HCT116 (cell line): ENCODE measurements around the gene UBTD1. TPM values are rescaled to one million over a fixed set of nuclear protein-coding genes. Genes with fewer than 3 reads are reported as not detected.

Experiments
- ATAC-seq: fragments of 200-7000 bp; cut with Tn5 transposase; 2 replicates; pipeline ENCODE4 v1.9.1; 2020; ENCODE audit warnings: mild to moderate bottlenecking, moderate library complexity
- BruUV-seq: library from RNA; stranded (reverse); fragments of 400-500 nt; replicated peaks from 2 replicates; lab custom pipeline; 2021; lab: Mats Ljungman, UMichigan
- CTCF ChIA-PET: fragments of 300-600 bp; sonication (Branson Sonifier 250); formaldehyde crosslinking; loops from one replicate; lab custom pipeline; 2021; ENCODE audit warnings: antibody characterized with exemption; lab: Charles Lee
- POLR2A ChIA-PET: fragments of 300-600, 350-600 bp; sonication (Branson Sonifier 250); formaldehyde crosslinking; loops from one replicate; lab custom pipeline; 2021; ENCODE audit warnings: antibody characterized with exemption; lab: Charles Lee
- RAD21 ChIA-PET, 2 experiments: fragments of 300-600 bp; sonication (Branson Sonifier 250); formaldehyde crosslinking; loops; one replicate each; lab custom pipeline; 2023; ENCODE audit warnings: low total read pairs in 2 of 2; ENCODE audit not compliant: uncharacterized antibody in 2 of 2, unreplicated experiment in 2 of 2, low non-redundant PET in 1 of 2; lab: Charles Lee
- DNase-seq: peaks from one replicate; pipeline ENCODE4 v3.0.0-alpha.2; 2010; ENCODE audit warnings: low read depth, low spot score
- H2AFZ ChIP-seq: fragments of 200-600 bp; shearing (Covaris generic), sonication (generic); 2 replicates; pipeline ENCODE4 v1.6.1; 2017; ENCODE audit warnings: low read depth, mixed run types, mixed read lengths, antibody characterized with exemption, low read length; ENCODE audit not compliant: poor library complexity, severe bottlenecking
- H3K27ac ChIP-seq: 2 replicates; pipeline ENCODE4 v1.5.1; 2012; ENCODE audit warnings: low read depth, low read length
- H3K27me3 ChIP-seq: fragments of 200-600 bp; sonication (generic); 2 replicates; pipeline ENCODE4 v1.6.1; 2016; ENCODE audit warnings: mixed run types, low read length, mixed read lengths; ENCODE audit not compliant: insufficient read depth
- H3K36me3 ChIP-seq, 2 experiments: fragments of 200-500 bp in 1 of 2; fragments of 200-600 bp in 1 of 2; sonication (Bioruptor generic) in 1 of 2; sonication (generic) in 1 of 2; 2 replicates each; pipeline versions ENCODE4 v1.5.1 to v1.6.1; 2014 to 2016; ENCODE audit warnings: low read length in 2 of 2, inconsistent platforms in 1 of 2, mixed read lengths in 1 of 2, mixed run types in 1 of 2; ENCODE audit not compliant: insufficient read depth in 2 of 2, control insufficient read depth in 1 of 2
- H3K4me1 ChIP-seq, 2 experiments: fragments of 200-600 bp in 1 of 2; sonication (generic) in 1 of 2; 2 replicates each; pipeline versions ENCODE4 v1.5.1 to v1.6.1; 2012 to 2017; ENCODE audit warnings: low read length in 2 of 2, inconsistent platforms in 1 of 2, mild to moderate bottlenecking in 1 of 2, mixed read lengths in 1 of 2, mixed run types in 1 of 2, moderate library complexity in 1 of 2; ENCODE audit not compliant: insufficient read depth in 2 of 2, control insufficient read depth in 1 of 2
- H3K4me2 ChIP-seq: fragments of 200-600 bp; sonication (generic); 2 replicates; pipeline ENCODE4 v1.6.1; 2017; ENCODE audit warnings: mixed run types, low read length, mixed read lengths
- H3K4me3 ChIP-seq, 2 experiments: fragments of 200-600 bp in 1 of 2; sonication (generic) in 1 of 2; replicated peaks in 1 of 2; 2 replicates each; pipeline ENCODE4 v1.5.1; 2011 to 2016; ENCODE audit warnings: low read length in 2 of 2, control low read depth in 1 of 2, low read depth in 1 of 2, mild to moderate bottlenecking in 1 of 2, mixed read lengths in 1 of 2, mixed run types in 1 of 2
- H3K79me2 ChIP-seq: fragments of 200-600 bp; sonication (generic); 2 replicates; pipeline ENCODE4 v1.6.1; 2017; ENCODE audit warnings: mild to moderate bottlenecking, mixed run types, low read length, moderate library complexity, mixed read lengths; ENCODE audit not compliant: insufficient read depth
- H3K9ac ChIP-seq: fragments of 200-600 bp; sonication (generic); 2 replicates; pipeline ENCODE4 v1.6.1; 2016; ENCODE audit warnings: low read length, mixed read lengths
- H3K9me2 ChIP-seq: fragments of 200-600 bp; sonication (generic), shearing (Covaris generic); 2 replicates; pipeline ENCODE4 v1.6.1; 2017; ENCODE audit warnings: mixed run types, mild to moderate bottlenecking, moderate library complexity; ENCODE audit not compliant: insufficient read depth
- H3K9me3 ChIP-seq, 2 experiments: fragments of 200-500 bp in 1 of 2; fragments of 200-600 bp in 1 of 2; sonication (Bioruptor generic) in 1 of 2; sonication (generic) in 1 of 2; 2 replicates each; pipeline ENCODE4 v1.6.1; 2014 to 2017; ENCODE audit warnings: low read length in 2 of 2, mixed read lengths in 2 of 2, inconsistent platforms in 1 of 2, low read depth in 1 of 2, mild to moderate bottlenecking in 1 of 2, mixed run types in 1 of 2, moderate library complexity in 1 of 2; ENCODE audit not compliant: control insufficient read depth in 1 of 2, insufficient read depth in 1 of 2
- H4K20me1 ChIP-seq: fragments of 200-600 bp; sonication (generic), shearing (Covaris generic); 2 replicates; pipeline ENCODE4 v1.6.1; 2017; ENCODE audit warnings: mixed run types, mild to moderate bottlenecking, moderate library complexity; ENCODE audit not compliant: insufficient read depth
- CBX3 ChIP-seq: IDR thresholded peaks from 2 replicates; pipeline ENCODE4 v1.6.1; 2012; ENCODE audit warnings: low read depth
- RAD21 ChIP-seq: IDR thresholded peaks from 2 replicates; pipeline ENCODE4 v1.6.1; 2012; ENCODE audit warnings: low read depth, mild to moderate bottlenecking
- ZBTB33 ChIP-seq: IDR thresholded peaks from 2 replicates; pipeline ENCODE4 v1.6.1; 2011; ENCODE audit warnings: mild to moderate bottlenecking, low read length, moderate library complexity; ENCODE audit not compliant: insufficient replicate concordance; ENCODE audit errors: extremely low read depth
- intact Hi-C: fragments of 100-400 bp; cut with micrococcal nuclease; formaldehyde crosslinking; loops from 2 replicates; pipeline ENCODE4 v1.10.0; 2022
- total RNA-seq: library from RNA; stranded (reverse); gene quantifications from one replicate; pipeline ENCODE4 v1.2.1, GENCODE V29; 2021; ENCODE audit not compliant: unreplicated experiment
- TF ChIP-seq, protein P1 (sequence below), 3 experiments: fragments of 200-600 bp in 1 of 3; sonication (generic) in 1 of 3; IDR thresholded peaks in 2 of 3; conservative IDR thresholded peaks in 1 of 3; 2 replicates each; pipeline ENCODE4 v1.5.1; 2012 to 2017; ENCODE audit warnings: low read depth in 2 of 3, low read length in 2 of 3, antibody characterized with exemption in 1 of 3, borderline replicate concordance in 1 of 3, control low read depth in 1 of 3, mild to moderate bottlenecking in 1 of 3, mixed read lengths in 1 of 3, mixed run types in 1 of 3, moderate library complexity in 1 of 3; ENCODE audit not compliant: insufficient read depth in 1 of 3

The UBTD1 gene
- total RNA-seq, 1 experiment from 2014 or later = 12.8 TPM

- Histone ChIP-seq H3K4me3 (peak overlapping the region; percentile 19 to 57; a peak in 1 of 4 replicates), H3K4me2 (peak overlapping the region; percentile 99), H4K20me1 (no peaks in the 10 kb centered on the region), H3K27ac (peak overlapping the region; percentile 98), H3K9ac (0 out of 2 replicates have a peak overlapping the region, but pooled peaks have one; percentile 72), H3K27me3 (no peaks in the 10 kb centered on the region), H2AFZ (no peak overlapping the region), H3K79me2 (peaks cover 6% of the 10 kb centered on the region; the same call in 1 of the 2 replicates), H3K4me1 (peaks cover 53 to 63% of the 10 kb centered on the region in 2 experiments), H3K36me3 (no peaks in the 10 kb centered on the region), H3K9me2 (no peaks in the 10 kb centered on the region), H3K9me3 (no peaks in the 10 kb centered on the region)
- ChIA-PET RAD21 (interaction anchor here in 1 of 2 experiments (0.7 kb wide), 1 partner anchor 31 kb away, joined by 4 read pairs; no protein-coding TSS in a partner anchor), POLR2A (interaction anchor here (1.3 kb wide), 1 partner anchor 31 kb away, joined by 3 read pairs; no protein-coding TSS in a partner anchor), CTCF (interaction anchor here (1.6 to 4.5 kb wide), 3 partner anchors 12 to 31 kb away, joined by 6 to 20 read pairs (median 12); partner anchors contain the start of gene ANKRD2)
- no TSS peak for BruUV-seq
- TF ChIP-seq, protein P1, sequence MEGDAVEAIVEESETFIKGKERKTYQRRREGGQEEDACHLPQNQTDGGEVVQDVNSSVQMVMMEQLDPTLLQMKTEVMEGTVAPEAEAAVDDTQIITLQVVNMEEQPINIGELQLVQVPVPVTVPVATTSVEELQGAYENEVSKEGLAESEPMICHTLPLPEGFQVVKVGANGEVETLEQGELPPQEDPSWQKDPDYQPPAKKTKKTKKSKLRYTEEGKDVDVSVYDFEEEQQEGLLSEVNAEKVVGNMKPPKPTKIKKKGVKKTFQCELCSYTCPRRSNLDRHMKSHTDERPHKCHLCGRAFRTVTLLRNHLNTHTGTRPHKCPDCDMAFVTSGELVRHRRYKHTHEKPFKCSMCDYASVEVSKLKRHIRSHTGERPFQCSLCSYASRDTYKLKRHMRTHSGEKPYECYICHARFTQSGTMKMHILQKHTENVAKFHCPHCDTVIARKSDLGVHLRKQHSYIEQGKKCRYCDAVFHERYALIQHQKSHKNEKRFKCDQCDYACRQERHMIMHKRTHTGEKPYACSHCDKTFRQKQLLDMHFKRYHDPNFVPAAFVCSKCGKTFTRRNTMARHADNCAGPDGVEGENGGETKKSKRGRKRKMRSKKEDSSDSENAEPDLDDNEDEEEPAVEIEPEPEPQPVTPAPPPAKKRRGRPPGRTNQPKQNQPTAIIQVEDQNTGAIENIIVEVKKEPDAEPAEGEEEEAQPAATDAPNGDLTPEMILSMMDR (IDR thresholded peaks at IDR 0.05 in 2 of 3, conservative IDR thresholded peaks at IDR 0.05 in 1 of 3; ENCODE audit: borderline replicate concordance in 1 of 3, insufficient read depth in 1 of 3, low read depth in 2 of 3, low read length in 2 of 3) = peak in 2 of 3 experiments; percentile 14 to 50; a peak in 2 of 6 replicates
- TF ChIP-seq ZBTB33 (no peak), CBX3 (no peak), RAD21 (no peak)
- DNase-seq = no peak
- intact Hi-C loops = no loop called here
- no peak for ATAC-seq
Observed at GRCh38 chr10:97540669-97541500, 42.2 kb downstream of the UBTD1 start.
